Liver (tissue), 3 donors: ENCODE measurements around the gene SYNPR.

Experiments
- CTCF ChIP-seq: fragments of 150-350 bp; IDR thresholded peaks from 2 replicates; pipeline ENCODE4 v1.5.1; 2017; ENCODE audit warnings: improper control_type of control experiment, low read depth, low read length; ENCODE audit not compliant: missing input control
- JUND ChIP-seq, 2 donors: IDR thresholded peaks; 2 replicates each; pipeline ENCODE4 v1.6.1; 2016; ENCODE audit warnings: antibody characterized with exemption in 2 of 2
- MAX ChIP-seq: IDR thresholded peaks from 2 replicates; pipeline ENCODE4 v1.6.1; 2016; ENCODE audit warnings: antibody characterized with exemption
- RAD21 ChIP-seq, 2 donors: IDR thresholded peaks; 2 replicates each; pipeline ENCODE4 v1.6.1; 2016; ENCODE audit warnings: antibody characterized with exemption in 2 of 2, mild to moderate bottlenecking in 2 of 2
- RXRA ChIP-seq, 2 donors: IDR thresholded peaks; 2 replicates each; pipeline ENCODE4 v1.6.1; 2017 to 2018; ENCODE audit warnings: antibody characterized with exemption in 2 of 2, mild to moderate bottlenecking in 1 of 2
- SP1 ChIP-seq: IDR thresholded peaks from 2 replicates; pipeline ENCODE4 v1.6.1; 2018; ENCODE audit warnings: antibody characterized with exemption, mild to moderate bottlenecking
- TAF1 ChIP-seq: conservative IDR thresholded peaks from 2 replicates; pipeline ENCODE4 v1.6.1; 2016; ENCODE audit warnings: antibody characterized with exemption, mild to moderate bottlenecking
- TF ChIP-seq, protein P1 (sequence below): IDR thresholded peaks from 2 replicates; pipeline ENCODE4 v1.6.1; 2016; ENCODE audit warnings: antibody characterized with exemption
- TF ChIP-seq, protein P2 (sequence below): IDR thresholded peaks from 2 replicates; pipeline ENCODE4 v1.6.1; 2016; ENCODE audit warnings: antibody characterized with exemption
- TF ChIP-seq, protein P3 (sequence below): IDR thresholded peaks from 2 replicates; pipeline ENCODE4 v1.6.1; 2016; ENCODE audit warnings: antibody characterized with exemption, mild to moderate bottlenecking
- donor health status: healthy.
- donor health status: healthy.

DNA sequence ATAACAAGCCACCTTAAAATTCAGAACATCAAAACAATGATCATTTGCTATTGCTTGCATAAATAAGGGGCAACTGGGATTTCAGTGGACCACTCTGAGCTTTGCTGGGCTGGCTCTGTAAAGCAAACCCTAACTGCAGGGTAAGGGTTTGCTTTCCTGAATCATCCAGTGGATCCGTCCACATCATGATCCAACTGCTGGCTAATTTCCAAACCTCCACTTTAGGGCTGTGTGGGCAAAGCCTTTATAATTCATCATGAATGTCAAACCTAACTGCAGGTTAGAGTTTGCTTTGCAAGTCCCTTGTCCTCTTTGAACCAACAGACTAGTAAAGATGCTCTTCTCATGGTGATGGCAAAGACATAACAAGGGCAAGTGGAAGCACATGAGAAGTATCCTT, 76.1 kb downstream of the SYNPR start:
- TF ChIP-seq, protein P1, sequence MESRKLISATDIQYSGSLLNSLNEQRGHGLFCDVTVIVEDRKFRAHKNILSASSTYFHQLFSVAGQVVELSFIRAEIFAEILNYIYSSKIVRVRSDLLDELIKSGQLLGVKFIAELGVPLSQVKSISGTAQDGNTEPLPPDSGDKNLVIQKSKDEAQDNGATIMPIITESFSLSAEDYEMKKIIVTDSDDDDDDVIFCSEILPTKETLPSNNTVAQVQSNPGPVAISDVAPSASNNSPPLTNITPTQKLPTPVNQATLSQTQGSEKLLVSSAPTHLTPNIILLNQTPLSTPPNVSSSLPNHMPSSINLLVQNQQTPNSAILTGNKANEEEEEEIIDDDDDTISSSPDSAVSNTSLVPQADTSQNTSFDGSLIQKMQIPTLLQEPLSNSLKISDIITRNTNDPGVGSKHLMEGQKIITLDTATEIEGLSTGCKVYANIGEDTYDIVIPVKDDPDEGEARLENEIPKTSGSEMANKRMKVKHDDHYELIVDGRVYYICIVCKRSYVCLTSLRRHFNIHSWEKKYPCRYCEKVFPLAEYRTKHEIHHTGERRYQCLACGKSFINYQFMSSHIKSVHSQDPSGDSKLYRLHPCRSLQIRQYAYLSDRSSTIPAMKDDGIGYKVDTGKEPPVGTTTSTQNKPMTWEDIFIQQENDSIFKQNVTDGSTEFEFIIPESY, result no peak
- no peak for TF ChIP-seq MAX
- TF ChIP-seq CTCF, result no peak
- TF ChIP-seq RXRA (IDR thresholded peaks at IDR 0.05), result no peak
- TF ChIP-seq TAF1, result no peak
- TF ChIP-seq RAD21 (IDR thresholded peaks at IDR 0.05), result no peak
- TF ChIP-seq SP1, result no peak
- TF ChIP-seq, protein P2, sequence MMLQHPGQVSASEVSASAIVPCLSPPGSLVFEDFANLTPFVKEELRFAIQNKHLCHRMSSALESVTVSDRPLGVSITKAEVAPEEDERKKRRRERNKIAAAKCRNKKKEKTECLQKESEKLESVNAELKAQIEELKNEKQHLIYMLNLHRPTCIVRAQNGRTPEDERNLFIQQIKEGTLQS, result no peak
- TF ChIP-seq, protein P3, sequence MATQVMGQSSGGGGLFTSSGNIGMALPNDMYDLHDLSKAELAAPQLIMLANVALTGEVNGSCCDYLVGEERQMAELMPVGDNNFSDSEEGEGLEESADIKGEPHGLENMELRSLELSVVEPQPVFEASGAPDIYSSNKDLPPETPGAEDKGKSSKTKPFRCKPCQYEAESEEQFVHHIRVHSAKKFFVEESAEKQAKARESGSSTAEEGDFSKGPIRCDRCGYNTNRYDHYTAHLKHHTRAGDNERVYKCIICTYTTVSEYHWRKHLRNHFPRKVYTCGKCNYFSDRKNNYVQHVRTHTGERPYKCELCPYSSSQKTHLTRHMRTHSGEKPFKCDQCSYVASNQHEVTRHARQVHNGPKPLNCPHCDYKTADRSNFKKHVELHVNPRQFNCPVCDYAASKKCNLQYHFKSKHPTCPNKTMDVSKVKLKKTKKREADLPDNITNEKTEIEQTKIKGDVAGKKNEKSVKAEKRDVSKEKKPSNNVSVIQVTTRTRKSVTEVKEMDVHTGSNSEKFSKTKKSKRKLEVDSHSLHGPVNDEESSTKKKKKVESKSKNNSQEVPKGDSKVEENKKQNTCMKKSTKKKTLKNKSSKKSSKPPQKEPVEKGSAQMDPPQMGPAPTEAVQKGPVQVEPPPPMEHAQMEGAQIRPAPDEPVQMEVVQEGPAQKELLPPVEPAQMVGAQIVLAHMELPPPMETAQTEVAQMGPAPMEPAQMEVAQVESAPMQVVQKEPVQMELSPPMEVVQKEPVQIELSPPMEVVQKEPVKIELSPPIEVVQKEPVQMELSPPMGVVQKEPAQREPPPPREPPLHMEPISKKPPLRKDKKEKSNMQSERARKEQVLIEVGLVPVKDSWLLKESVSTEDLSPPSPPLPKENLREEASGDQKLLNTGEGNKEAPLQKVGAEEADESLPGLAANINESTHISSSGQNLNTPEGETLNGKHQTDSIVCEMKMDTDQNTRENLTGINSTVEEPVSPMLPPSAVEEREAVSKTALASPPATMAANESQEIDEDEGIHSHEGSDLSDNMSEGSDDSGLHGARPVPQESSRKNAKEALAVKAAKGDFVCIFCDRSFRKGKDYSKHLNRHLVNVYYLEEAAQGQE, result no peak
- no peak for TF ChIP-seq JUND (IDR thresholded peaks at IDR 0.05)
